Fibroblast of skin of left biceps (primary cell): ENCODE data around the gene PSMA4.
A peak's percentile ranks its signal among the peaks of the same experiment; 100 is the strongest.
"Not testable (repeated sequence)": the region's sequence is repeated elsewhere in the genome, so short reads cannot be mapped to it uniquely, and the experiment has no call there.

Experiments used
- DNase-seq, 2 experiments: peaks; one replicate each; pipeline ENCODE4 v3.0.0-alpha.2; 2013; ENCODE audit warnings: low read depth in 2 of 2

The PSMA4 gene

GRCh38 chr15:78540141-78540870 lies at the start of gene PSMA4:
PSMA4 (plus strand) TSS chr15:78540444; CDS start chr15:78541928, 1,484 bp downstream.
- peak; percentile 50 to 52 for DNase-seq

DNA sequence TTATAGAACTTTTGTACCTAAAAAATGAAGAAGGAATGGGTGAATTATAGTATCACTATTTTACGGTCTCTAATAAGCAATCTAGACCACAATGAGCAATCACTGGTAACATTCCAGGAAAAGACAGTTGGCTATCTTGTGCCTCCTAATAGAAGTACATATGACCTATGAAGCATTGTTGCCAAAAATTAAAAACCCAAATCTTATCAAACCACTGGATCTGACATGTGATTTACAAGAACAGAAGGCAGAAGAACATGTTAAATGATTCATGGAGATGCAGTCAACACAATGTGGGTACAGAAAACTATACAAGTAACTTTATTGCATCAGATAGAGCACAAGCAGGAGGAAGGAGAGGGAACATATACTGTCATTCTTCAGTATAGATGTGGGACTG lies 47.4 kb upstream of the PSMA4 start:
- peak; percentile 40 to 46 for DNase-seq

DNA sequence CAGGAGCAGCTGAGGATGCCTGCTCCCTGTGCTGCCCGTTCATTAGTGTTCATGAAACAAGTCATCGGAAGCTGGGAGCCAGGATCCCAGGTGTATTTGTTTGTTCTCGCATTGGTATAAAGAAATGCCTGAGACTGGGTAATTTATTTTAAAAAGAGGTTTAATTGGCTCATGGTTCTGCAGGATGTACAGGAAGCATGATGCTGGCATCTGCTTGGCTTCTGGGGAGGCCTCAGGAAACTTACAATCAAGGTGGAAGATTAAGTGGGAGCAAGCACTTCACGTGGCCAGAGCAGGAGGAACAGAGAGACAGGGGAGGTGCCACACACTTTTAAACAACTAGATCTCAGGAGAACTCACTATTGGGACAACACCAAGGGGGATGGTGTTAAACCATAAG lies 38.4 kb upstream of the PSMA4 start:
- DNase-seq: no peak

DNA sequence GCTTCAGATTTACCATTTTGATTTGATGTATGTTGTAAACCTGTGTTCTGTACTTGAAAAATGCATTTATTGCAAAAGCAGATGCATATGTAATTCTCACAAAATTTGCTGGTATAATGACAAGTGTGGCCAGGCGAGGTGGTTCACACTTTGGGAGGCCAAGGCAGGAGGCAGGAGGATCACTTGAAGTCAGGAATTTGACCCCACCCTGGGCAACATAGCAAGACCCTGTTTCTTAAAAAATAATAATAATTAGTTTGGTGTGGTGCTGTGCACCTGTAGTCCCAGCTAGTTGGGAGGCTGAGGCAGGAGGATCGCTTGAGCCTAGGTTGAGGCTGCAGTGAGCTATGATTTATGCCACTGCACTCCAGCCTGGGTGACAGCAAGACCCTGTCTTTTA lies 37.6 kb upstream of the PSMA4 start:
- DNase-seq: no peak

DNA sequence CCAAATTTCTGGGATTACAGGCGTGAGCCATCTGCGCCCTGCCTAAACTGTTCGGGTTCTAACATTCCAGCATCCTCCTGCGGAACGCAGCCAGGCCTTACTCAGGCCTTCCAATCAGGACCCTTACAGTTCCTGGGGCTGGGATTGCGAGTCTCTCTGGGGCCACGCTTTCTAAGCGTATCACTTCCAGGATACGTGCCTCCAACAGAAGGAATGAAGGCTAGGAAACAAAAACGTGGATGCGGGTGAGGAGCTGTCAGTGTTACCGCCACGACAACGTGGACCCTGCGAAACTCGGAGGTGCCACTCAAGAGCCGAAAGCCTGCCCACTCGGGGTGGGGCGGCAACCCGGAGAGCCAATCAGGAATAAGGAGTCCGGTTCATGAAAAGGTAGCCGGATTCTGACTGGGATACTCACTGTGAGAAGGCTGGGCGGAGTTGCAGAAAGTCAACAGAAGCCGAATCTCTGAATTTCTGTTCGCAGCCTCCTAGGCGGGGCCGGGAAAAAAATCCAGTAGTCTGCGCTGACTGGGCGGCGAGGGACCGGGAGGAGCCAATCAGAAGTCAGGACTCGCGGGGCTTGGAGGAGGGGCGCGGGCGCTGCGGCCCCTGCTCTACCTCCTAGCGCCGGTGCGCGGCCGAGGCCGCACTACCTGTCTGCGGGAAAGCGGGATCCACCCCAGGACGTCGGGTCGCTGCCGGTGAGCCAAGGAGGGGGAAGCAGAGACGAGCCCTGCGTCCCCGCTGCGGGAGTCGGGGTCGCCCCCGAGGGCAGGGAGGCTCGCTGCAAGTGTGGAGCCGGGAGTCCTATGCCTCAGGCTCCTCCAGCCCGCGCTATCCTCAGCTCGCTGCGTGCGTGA lies 33.0 kb upstream of the PSMA4 start, which contains the start of gene HYKK:
HYKK (plus strand) TSS at position 607 of the 860 bp plus-strand sequence. CDS start 5,512 bp downstream, outside the sequence.
- peak; percentile 89 to 91 for DNase-seq

DNA sequence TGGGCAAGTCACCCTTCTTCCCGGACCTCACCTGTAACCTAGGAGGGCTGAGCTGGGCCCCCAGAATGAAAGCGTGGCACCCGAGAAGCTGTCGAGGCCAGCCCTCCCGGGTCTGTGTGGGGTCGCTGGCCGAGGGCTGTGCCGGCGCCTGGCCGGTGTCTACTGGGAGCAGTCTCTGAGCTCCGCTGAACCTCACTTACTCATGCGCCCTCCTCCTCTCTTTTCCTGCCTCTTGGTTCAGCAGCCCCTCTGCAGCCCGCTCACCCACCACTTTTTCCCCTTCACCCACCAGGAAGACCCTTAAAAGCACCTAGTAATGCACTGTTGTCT lies 32.4 kb upstream of the PSMA4 start:
- no peak for DNase-seq

DNA sequence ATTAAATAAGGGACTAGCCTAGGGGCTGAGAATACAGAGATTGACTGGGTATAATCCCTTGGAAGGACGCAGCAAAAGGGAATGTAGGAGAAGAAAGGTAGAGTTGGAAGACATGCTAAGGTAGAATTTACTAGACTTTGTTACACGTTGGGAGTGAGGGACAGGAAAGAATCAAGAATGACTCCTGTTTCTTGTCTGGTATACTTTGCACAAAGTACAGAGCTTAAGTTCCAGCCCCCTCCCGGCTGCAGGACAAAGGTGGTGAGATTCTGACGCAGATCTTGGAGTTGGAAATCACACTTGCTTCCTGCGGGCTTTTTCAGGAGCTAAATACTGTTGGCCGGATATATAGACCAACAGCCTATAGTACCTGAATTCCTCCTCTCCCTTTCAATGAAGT lies 32.0 kb upstream of the PSMA4 start:
- no peak for DNase-seq

DNA sequence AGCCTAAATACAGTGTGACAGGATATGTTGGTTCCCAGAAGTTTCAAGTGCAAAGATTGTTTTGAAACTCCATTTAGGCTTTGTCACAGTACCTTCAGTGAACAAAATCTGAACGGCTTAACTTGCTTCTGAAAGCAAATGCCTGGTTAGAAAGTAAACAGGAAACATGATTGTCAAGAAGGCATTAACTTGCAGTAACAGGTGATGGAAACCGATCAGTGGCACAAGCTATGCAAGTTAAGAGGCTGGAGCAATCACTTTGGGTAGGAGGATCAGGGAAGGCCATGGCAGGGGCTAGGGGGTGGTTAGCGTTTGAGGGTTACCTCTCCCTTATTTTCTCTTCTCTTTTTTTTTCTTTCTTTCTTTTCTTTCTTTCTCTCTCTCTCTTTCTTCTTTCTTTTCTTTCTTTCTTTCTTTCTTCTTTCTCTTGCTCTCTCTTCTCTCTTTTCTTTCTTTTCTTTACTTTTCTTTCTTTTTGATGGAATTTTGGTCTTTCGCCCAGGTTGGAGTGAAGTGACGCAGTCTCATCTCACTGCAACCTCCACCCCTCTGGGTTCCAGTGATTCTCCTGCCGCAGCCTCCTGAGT lies 30.4 kb upstream of the PSMA4 start:
- DNase-seq: no peak

DNA sequence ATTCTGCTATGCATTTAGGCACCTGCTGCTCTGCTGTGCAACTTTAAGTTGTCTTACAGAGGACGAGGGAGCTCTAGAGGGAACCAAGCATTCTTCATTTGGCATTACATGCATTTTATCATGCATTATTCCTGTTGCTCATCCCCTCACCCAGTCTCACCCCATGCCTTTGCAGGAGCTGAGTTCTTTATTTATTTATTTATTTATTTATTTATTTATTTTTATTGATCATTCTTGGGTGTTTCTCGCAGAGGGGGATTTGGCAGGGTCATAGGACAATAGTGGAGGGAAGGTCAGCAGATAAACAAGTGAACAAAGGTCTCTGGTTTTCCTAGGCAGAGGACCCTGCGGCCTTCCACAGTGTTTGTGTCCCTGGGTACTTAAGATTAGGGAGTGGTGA lies 20.2 kb upstream of the PSMA4 start:
- not testable (repeated sequence) for DNase-seq

DNA sequence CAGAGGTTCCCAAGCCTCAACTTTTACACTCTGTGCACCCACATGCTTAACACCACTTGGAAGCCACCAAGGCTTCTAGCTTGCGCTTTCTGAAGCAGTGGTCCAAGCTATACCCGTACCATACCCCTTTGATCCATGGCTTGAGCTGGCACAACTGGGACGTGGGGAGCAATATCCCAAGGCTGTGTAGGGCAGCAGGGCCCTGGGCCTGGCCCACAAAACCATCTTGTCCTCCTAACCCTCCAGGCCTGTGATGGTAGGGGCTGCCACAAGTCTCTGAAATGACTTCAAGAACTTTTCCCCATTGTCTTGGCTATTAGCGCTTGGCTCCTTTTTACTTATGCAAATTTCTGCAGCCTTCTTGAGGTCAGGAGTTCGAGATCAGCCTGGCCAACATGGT lies 16.0 kb upstream of the PSMA4 start:
- no peak for DNase-seq

GRCh38 chr15:78527325-78527724 lies 12.9 kb upstream of the PSMA4 start:
- no peak for DNase-seq

GRCh38 chr15:78533331-78533730 lies 6.9 kb upstream of the PSMA4 start:
- DNase-seq: no peak

DNA sequence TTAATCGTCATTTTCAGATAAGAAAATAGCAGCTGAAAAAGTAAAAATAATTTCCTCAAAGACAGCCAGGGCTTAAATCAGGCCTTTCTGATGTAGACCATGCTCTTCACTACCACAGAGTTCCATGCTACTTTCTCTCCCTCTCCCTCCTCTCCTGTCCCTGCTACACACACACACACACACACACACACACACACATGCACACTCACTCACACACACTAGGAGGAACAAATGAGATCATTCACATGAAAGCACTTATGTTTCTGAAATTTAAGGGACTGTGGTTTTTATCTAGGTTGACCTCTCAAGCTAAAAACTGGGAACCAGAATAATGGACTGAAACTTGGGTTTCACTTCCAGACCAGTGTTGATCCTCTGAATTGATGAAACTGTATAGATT lies 4.1 kb upstream of the PSMA4 start:
- DNase-seq: no peak

DNA sequence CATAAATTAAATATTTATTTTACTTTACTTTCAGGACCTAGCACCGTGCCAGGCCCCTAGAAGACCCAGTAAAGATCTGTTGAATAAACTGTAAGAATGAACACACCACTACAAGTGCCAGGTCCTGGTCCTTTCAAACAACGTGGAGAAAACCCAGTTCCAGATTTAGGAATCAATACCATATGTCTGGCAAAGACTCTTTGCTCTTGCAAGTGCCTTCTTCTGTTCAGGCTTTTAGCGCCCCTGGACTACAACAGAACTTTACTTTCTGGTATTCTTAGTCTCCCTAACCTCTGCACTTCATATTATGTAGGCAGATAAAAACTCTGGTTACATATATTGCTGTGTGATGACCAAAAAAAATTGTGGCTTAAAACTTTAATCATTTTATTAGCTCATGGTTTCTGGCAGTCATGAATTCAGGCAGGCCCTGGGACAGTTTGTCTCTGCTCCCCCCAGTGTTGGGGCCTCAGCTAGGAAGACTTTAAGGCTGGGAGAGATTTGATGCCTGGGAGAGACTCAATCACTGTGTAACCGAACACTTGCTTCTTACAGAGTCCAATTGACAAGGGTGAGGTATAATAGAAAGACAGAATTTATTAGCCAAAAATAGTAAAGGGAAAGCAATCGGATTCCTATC lies 2.9 kb upstream of the PSMA4 start:
- DNase-seq: no peak

- no peak for DNase-seq
Measured at GRCh38 chr15:78538358-78538757, 1.9 kb upstream of the PSMA4 start.

- DNase-seq: not testable (repeated sequence)
Measured at GRCh38 chr15:78539464-78540140, 642 bp upstream of the PSMA4 start.

DNA sequence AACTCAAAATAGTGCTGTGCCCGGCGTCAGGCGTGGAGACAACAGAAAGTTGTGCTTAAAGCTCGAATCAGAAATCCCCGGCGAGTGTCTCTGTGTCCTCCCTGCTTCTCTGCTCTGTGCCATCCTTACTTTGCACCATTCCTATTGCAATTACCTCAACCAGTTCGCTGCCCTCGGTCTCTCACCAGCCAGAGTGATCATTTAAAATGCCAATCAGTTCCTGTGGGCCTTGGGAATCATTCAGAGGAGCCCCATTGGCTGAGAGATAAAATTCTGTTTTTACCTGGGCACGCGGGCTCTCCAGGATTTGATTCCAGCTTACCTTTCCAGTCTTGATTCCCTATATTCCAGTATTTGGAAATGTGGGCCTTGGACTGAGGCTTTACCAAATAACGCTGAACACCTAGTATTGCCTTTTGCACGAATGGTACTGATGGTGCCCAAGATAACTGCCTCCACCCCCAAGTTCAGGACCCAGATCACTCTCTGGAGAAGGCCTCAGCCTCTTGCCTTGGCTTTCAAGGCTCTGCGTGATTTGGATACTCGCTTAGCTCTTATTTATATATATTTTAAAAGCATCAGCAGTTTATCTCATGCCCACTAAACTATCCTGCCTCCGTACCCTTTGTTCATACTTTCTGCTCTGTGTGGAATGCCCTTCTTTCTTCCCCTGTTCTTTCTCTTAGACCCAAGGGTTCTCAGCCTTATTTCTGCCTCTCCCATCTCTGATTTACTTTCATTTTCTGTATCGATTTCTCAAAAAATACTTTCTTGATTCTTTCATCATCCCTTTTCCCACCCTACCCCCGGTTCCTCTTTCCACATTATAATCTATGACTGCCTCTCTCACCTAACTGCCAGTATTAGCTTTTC lies 863 bp downstream of the PSMA4 start:
- no peak for DNase-seq

DNA sequence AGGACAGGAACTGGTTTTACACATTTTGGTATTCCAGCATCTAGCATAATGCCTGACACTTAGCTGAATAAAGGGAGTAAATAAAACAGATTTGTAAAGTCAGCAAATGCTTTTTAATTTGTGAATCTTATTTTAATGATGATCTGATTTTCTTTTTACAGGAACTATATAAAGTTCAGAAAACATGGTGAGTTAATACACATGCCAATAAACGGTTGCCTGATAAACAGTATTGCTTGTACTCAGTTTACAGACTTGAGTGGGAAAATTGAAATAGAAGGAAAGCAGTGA lies 1.4 kb downstream of the PSMA4 start:
- no peak for DNase-seq

GRCh38 chr15:78542647-78543046 lies 2.4 kb downstream of the PSMA4 start:
- DNase-seq: no peak

DNA sequence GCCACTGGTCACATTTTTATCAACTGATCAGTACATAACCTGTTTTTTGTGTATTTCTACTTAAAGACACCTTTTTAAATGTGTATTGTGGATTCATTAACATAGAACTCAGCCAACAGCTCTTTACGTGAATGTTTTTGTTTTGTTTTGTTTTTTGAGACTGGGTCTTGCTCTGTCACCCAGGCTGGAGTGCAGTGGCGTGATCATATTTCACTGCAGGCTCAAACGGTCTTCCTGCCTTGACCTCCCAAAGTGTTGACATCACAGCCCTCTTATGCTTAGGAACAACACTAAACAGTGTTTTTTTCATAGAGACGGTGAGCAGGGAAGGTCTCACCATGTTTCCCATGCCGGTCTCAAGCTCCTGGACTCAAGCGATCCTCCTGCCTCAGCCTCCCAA lies 9.9 kb downstream of the PSMA4 start:
- no peak for DNase-seq

GRCh38 chr15:78550815-78551214 lies 10.6 kb downstream of the PSMA4 start:
- no peak for DNase-seq
